Hypothalamus (tissue), 51 donors: Measurements from ENCODE around the gene RUNX2.

Experiments used
- DNase-seq, 51 donors: peaks; one replicate each; lab custom pipeline; 2025; lab: John Stamatoyannopoulos, UW

The RUNX2 gene

DNA sequence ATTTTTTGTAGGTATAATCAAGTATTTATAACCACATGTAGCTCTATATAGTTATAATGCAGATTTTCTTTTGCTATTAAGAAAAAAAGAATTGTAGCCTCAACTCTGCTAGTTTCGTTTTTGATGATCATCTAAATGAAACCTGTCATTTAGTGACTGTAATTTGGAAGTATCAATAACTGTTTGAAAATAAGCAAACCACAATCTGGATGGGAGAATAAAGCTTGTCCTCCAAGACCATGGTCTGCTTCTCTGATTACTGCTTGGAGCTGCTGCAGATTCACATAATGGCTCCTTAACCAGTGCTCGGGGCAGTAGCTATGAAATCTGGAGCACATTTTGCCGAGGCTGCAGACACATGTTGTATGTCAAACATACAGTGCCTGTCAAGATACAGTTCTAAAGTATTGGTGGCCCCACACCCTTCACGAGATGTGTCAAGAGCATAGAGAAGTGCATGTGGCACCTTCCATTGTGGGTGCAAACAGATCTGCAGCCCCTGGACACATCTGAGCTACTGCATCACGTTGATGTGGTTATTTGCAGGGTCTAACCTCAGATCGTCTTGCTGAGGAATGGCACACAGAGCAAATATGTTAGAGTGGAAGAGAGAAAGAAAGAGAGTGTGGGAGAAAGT is 305.3 kb downstream of the RUNX2 start:
- DNase-seq, result no peak

DNA sequence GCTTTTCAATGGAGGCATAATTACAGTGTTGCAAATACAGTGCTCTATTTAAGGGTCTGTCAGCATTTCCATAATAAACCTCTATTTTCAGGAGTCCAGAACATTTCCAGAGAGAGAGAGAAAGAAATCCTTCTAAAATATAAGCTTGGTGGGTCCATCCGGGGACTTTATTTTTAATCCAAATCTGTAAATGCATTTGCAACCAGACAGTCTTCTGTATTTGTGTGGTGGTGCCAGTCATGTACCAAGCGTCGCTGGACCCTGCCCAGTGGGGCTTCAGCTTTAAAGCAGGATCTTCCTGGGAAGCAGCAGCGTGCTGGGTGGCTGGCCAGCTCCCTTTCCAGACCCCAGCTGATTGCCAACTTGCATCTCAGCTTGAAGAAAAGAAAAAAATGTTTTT is 306.1 kb downstream of the RUNX2 start:
- no peak for DNase-seq

DNA sequence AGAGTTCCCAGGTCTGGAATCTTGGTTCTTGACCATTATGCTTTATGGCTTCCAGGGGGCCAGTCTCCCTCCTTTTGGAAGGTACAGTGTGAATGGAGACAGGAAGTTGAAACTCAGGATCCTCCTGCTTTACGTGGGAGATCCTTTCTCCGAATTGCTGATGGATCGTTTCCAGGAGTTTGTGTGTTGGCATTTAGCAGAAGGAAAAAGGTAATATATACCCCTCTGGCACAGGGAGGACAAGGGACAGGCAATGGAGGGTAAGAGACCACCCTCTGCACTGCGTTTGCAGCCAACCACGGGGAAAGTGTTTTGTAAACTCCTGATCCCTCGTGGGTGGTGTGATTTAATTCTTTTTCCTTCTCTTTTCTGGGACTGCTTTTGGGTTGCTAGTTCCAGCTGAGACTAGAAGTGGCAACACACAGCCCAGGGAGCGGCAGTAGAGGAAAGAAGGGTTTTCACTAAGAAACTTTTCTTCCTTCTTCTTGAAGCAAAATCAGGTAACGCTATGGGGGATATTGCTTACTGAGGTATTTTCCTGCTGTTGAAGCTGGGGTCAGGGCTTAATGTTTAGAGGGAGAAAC is 307.2 kb downstream of the RUNX2 start:
- DNase-seq, result no peak

DNA sequence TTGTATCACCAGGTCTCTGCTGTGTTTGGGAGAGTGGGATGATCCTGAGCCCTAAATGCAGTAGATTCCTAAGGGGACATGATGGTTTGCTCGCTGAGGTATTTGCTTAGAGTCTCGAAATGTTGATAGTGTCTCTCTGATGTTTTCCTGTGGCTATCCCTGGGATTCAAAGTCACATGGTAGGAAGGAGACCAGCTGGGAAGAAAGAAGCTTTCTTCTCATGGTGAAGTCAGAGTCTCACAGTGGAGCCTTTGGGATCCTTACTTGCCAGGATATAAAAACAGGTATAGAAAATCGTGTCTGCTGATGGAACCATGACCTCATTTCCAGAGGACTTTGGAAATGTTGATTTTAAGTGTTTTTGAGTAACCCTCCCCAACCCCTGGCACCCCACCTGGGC is 308.9 kb downstream of the RUNX2 start:
- no peak for DNase-seq

DNA sequence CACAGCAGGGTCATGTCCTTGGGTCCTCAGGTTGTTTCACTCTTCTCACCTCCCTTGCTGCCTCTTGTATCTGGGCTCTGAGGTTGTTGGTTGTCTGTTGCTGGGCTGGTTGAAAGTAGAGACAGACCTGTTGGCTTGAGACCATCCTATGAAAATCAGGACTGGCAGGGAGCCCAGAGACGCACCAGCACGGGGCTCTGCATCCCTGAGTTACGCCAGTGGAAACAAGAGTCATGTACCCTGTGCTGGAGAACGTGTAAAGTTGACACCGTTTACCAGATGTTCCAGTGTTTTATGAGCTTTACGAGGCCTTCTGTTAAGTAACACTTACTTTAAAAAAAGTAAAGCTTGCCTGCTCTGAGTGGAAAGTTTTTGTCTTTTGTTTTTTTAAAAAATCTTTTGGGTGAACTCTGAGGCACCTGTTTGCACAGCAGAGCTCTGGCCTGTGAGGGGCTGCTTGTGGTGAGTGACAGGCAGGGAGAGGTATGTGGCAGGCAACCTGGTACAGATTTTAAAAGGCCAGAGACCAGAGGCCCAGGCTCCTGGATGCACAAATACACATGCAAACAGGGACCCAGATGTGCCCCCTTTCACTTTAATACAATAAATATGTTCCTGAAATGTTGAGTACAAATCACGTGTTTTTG is 309.6 kb downstream of the RUNX2 start:
- no peak for DNase-seq

DNA sequence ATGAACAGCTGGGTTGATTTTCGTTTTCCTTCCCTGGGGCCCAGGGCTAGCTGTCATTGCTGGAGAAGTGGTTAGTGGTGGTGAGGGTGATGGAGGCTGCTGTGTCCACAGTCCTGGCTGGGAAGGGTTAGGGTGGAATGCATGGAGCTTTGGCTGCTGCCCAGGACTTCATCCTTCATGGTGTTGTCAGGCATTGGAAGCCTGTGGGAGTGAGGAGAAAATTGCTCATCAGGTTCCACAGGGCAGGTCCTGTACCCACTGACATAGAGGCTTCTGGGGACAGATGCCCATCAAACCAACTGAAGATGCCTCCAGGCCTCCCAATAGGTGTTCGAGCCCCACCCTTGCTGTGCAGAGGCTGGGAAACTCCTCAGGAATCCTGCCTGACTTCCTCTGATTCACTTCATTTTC is 312.0 kb downstream of the RUNX2 start:
- no peak for DNase-seq

DNA sequence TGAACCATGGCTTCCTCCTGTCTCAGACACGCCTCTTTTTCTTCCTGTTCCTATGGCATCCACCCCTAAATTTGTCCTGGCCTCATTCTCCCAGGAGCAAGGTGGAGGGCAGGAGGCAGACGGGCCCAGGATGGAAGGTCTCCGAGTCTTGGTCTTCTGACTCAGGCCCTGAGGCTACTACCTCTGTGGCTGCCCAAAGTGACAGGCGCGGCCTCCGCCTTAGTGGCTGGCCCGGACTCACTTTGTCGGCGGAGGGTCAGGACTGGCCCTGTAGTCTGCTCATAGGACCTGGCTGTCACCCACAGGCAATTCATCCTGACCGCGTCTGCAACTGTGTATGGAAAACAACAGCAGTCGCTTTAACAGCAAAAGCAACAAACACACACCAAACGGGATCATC is 312.7 kb downstream of the RUNX2 start:
- no peak for DNase-seq

DNA sequence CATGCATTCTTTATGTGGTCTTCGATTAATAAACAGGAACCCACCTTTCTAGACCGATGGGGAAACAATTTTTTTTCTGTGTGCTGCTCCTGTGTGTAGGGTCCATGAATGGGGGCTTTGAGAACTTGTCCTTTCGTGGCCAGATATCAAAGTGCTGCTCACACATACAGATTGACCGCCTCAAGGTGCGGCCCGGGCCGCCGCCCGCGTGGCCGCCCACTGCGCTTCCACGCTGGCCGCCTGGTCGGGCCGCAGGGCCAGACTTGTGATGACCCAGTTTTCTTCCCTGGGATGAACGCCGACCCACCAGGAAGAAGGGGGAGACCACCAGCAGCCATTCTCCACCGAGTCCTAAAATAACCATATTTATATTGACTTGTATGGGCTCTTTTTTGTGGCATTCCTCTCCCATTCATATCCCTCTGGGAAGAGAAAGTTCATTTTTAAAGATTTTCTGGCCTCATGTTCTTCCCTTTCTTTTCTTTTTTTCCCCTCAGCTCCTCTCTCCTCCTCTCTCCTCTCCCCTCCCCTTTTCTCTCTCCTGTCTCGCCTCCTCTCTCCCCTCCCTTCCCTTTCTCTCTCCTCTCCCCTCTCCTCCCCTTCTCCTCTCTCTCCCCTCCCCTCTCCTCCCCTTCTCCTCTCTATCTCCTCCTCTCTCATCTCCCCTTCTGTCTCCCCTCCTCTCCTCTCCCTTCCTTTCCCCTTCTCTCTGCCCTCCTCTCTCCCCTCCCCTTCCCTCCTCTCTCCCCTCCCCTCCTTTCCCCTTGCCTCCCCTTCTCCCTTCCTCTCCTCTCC is 314.4 kb downstream of the RUNX2 start:
- no peak for DNase-seq

DNA sequence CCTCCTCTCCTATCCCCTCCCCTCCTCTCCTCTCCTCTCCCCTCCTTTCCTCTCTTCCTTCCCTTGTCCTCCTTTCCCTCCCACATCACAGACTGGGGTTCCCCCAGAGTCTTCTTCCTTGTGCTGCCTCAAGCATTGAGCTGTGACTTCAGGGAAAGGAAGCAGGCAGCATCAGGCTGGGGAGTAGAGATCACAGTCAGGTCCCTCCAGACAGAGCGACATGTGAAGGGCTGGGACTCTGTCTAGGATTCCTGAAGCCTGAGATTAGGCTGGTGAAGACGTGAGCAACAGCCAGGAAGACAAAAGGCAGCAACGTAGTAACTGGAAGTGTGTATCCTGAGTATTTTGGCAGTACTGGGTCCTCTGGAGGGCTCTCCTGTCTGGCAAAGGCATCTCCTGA is 315.0 kb downstream of the RUNX2 start:
- DNase-seq, result no peak

DNA sequence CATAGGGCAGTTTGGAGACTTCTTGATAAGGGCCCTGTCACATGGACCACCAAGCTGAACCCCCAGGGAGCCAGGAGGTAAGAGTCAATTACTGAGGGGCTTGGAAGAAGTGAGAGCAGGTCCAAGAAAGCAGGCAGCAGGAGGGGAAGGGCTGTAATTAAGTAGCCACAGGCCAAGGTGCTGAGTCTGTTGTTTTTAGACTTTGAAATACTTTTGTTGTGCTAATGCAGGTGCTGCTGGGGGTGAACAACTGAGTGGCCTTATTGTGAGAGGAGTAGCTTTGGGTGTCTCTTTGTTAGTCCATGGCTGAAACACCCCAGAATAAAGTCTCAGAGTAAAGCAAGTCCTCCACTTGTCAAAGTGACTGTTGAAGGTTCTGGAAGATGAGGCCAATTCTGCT is 316.6 kb downstream of the RUNX2 start:
- no peak for DNase-seq

DNA sequence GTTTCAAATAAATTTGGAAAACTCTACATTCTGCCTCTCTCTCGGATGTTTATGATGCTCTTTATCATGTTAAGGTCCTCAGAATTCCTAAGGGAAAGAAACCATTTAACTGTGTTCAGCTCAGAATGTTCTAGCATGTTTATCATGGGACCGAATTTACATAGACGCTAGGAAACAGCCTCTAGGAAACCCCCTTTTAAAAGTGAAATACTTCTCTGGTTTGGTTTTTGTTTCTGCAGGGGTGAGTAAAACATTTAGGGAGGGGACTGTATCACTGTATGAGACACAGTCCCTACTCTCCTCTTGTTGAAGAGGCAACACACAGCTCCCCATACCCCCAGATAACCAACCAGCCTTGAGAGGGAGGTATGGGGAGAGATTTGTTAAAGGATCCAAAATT is 317.2 kb downstream of the RUNX2 start:
- no peak for DNase-seq

DNA sequence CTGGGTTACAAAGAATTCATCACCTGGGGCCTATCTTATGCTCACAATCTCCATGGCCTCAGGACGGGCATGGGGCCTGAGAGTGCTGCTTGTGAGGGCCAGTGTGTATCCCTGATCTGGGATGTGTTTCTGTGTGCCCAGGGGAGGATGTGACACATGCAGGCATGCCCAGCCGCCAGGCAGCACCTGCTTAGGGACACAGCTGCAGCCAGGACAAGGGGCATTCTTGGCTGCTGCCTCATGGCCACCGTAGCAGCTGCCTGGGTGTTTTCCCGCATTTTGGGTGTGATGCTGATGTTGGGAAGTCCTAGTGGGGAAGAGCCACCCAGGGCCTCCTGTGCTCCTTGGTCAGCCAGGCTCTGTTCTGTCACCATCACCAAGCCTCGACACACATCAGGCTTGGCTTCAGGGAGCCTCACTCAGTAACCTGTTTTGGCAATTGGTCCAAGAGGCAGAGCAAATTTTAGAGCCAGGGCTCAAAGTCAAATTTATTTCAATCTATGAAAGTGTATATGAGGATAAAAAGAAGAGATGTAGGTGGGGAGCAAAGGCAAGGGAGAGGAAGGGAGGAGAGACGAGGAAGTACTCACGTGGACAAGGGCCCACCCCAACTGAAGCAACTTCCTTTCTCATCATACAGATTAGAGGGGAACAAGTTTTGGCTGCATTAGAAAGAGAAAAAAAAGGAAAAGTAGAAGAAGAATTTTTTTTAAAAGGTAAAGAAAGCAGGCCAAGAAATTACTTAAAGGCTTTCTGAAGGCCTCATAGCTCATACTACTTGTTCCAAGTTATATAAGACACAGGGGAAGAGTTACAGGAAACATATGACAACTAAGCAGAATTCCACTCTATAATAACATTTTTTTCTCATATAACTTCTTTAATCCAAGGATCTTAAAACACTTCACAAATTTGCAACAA is 319.5 kb downstream of the RUNX2 start:
- DNase-seq, result no peak

DNA sequence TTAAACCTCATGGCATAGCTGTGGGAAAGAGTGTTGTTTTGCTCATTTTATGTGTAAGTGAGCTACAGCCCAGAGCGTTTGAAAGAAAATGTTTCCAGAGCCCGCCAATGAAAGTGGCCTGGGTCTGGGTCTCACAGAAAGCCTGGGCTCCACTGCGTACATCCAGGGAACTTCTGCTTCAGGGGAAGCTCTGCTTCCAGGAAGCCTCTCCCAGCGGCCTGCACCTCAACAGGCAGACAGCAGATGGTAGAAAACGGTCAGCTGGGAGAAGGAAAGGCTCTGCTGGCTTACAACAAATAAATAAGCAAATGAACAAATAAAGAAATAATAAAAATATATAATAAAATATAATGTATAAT is 320.1 kb downstream of the RUNX2 start:
- DNase-seq, result no peak

DNA sequence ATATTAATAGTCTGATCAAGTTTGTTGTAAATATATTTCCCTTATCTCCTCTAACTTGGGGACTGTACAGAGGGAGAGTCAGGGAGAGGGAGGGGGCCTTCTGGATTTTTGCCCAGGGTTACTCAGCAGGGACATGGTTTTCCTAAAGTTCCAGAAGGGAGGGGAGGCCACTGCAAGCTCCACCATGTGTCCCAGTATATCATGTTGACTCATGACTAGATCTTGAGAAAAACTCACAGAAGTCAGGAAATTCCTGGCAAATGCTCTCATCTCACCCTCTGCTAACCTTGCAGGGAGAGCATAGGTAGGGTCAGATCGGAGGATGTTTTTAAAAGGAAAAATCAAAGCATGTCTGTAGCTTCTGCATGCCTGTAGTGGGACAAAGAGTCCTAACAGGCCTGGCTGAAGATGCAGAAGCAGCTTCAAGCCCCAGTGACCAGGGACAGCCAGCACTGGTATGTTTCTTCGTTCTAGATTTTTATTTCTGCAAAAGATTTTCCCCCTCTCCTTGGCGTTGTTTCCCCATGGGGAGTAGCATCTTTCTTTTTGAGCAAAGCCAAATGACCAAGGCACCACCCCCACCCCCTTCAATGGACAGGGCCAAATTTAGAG is 322.5 kb downstream of the RUNX2 start:
- no peak for DNase-seq

DNA sequence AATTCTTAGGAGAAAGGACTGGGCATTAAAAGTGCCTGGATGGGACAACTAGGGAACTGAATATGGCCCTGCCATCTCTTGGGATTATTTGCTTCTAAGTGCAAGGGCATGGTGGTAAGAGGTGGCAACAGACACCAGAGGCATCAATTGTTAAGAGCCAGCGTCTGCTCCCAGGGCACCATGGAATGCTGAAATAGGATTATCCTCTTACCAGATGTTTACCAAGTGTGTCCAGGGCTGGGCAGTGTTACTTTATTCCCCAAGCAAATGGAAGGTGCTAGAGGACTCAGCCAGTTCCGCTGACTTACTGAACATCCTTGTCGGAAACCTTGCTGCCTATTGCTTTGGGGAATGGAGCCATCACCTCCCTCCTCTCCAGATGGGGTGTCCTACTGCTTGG is 323.2 kb downstream of the RUNX2 start:
- no peak for DNase-seq

DNA sequence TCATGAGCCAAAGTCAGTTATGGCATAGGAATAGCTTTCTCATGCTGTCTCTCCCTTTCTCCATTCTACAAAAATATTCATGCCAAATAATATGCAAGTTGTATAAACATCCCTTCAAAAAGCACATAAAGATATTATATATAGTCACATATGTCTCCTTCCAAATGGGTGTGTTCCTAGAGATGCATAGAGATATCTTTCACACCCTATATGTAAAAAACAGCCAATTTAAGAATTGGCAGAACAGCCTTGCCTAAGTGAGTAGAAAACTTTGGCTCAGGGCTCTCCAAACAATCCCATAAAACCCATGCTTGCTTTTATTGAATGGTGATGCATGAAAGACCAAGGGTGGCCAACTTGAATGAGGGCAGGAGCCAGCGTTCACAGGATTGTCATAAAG is 324.3 kb downstream of the RUNX2 start:
- no peak for DNase-seq

DNA sequence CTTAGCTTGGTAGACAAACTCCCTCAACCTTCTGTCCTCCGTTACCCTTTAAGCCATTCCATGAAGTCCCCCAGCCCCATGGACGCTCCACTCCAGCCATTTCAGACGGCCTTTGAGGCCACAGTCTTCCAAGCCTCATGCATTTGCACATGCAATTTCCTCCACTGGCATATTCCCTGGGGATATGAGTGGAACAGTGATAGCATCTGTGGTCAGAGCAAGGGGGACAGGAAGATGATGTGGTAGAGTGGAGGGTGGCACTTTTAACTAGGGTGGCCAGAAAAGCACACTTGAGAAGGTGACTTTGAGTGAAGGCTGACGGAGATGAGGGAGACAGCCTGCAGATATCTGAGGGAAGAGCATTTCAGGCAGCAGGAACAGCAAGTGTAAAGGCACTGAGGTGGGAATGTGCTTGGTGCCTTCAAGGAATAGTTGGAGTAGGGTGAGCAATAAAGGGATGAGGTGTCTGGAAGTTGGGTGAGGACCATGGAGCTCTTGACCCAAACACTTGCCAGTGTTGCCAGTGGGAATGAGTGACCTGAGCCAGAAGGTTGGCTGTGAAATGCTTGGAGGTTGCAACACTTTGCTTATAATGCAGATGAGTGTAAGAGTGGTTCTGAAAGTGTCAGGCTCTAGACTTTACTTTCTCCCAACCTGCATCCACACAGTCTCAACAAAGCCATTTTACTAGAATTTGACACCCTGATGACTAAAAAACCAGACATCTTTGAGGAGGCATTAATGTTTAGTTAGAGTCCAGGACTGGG is 325.2 kb downstream of the RUNX2 start:
- no peak for DNase-seq

DNA sequence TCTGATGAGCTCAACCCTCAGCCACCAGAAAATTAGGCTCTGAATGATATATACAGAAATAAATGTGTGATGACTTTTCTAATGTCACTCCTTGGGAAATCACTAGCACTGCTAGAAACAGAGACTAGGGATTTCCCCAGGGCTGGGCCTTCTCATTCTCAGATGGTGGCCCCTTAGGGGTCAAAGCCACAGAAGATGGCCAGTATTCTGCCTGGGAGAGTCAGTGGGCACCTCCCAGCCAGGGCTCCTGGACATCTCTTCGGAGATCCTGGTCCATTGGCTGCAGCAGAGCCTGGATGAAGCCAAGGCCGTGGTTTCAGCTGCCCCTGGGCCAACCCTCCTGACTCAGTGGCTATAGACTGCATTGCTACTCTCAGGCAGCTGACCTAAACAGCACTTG is 326.5 kb downstream of the RUNX2 start:
- no peak for DNase-seq

DNA sequence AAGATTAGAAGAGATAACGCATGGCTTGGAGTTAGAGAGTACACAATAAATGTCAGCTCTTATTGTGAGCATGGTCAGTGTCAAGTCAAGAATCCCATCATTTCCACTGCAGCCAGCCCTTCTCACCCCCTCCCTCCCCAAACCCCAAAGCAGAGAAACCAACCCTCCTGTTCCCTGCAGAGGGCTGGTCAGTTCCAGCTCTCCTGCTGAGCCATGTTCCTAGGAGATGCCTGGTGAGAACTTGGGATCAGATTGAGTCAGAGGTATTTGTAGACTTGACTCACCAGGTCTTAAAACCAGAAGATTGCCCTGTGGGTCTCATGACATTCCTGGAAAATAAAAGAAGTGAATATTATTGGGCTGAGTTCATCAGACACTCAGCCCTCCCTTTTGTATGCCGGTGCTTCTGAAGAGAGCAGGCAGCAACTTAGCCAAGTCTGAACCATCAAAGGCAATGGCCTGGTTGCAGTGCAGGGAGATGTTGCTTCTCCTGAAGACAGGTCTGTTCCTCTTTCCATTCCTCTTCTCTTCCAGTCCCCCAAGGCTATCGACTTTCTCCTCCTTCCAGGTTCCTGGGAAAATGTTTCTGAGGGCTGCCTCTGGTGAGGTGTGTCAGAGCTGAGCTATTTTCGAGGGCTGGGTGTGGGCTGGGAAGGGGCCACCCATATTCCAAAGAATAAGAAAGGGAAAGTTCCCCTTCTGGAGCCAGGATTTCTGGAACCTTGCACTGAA is 327.8 kb downstream of the RUNX2 start:
- no peak for DNase-seq
